GM18502 (cell line): ENCODE measurements around the gene PRPF6.

Source experiments
- ATAC-seq: cut with Tn5 transposase; IDR thresholded peaks from one replicate; pipeline ENCODE4 v1.9.1; 2021; ENCODE audit warnings: mild to moderate bottlenecking; ENCODE audit not compliant: unreplicated experiment, poor library complexity

Gene PRPF6, protein sequence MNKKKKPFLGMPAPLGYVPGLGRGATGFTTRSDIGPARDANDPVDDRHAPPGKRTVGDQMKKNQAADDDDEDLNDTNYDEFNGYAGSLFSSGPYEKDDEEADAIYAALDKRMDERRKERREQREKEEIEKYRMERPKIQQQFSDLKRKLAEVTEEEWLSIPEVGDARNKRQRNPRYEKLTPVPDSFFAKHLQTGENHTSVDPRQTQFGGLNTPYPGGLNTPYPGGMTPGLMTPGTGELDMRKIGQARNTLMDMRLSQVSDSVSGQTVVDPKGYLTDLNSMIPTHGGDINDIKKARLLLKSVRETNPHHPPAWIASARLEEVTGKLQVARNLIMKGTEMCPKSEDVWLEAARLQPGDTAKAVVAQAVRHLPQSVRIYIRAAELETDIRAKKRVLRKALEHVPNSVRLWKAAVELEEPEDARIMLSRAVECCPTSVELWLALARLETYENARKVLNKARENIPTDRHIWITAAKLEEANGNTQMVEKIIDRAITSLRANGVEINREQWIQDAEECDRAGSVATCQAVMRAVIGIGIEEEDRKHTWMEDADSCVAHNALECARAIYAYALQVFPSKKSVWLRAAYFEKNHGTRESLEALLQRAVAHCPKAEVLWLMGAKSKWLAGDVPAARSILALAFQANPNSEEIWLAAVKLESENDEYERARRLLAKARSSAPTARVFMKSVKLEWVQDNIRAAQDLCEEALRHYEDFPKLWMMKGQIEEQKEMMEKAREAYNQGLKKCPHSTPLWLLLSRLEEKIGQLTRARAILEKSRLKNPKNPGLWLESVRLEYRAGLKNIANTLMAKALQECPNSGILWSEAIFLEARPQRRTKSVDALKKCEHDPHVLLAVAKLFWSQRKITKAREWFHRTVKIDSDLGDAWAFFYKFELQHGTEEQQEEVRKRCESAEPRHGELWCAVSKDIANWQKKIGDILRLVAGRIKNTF

DNA sequence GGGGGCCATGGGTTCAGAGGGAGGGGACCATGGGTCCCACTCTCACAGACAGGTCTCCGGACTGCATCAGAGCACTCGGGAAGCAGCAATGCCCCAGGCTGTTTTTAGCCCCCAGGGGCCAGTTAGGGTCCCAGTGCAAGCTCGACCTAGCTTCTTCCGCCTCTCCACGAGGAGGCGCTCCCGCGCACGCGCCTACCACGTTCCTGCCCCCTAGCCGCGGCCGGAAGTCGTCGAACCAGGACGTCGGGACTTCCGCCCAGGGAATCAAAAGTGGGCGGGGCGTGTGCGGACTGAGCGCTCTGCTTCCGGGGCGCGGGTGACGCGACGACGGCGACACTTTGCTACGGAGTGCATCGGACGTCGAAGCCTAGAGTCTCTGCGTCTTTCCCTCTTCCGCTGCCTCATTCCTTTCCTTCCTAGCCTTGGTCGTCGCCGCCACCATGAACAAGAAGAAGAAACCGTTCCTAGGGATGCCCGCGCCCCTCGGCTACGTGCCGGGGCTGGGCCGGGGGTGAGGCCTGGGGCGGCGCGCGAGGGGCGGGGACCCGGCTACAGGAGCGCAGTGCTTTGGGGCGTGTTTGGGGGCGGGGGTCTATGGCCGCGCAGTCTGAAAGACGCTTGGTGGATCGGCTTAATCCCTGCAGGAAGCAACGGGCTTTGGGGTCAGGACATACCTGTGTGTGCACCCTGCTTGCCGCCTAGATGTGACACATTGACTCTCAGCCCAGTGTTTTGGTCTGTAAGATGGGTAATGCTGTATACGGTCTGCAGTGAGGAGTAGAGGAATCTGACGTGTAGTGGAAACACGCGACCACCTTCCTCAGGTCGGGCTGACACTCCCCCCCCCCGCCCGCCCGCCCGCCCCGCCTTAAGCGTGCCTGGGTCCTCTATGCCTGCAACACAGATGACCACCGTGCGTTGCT, at the start of gene PRPF6:
Gene PRPF6, plus strand, starts transcription at position 327 of the 923 bp plus-strand sequence. Its CDS starts 114 bp downstream, at position 441.
- ATAC-seq, result peak; percentile 63

DNA sequence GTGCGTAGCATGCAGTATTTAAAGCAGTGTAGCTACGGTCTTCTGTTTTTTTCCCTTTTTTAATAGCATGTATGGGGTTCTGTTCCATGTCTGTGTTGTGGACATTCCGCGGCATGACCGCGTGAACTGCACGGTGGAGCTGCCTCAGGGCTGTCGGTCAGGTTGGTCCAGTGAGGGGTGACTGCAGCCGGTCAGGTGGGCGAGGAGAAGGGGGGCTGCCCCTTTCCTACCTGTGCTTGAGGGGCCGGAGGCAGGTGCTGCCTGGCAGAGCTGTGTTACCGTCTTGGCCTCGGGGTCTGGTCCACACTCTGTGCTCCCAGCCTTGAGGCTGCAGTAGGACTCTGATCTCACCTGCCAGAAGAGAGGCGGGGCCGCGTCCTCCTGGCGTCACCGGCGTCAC, 49.2 kb upstream of the PRPF6 start:
- ATAC-seq, result no peak

DNA sequence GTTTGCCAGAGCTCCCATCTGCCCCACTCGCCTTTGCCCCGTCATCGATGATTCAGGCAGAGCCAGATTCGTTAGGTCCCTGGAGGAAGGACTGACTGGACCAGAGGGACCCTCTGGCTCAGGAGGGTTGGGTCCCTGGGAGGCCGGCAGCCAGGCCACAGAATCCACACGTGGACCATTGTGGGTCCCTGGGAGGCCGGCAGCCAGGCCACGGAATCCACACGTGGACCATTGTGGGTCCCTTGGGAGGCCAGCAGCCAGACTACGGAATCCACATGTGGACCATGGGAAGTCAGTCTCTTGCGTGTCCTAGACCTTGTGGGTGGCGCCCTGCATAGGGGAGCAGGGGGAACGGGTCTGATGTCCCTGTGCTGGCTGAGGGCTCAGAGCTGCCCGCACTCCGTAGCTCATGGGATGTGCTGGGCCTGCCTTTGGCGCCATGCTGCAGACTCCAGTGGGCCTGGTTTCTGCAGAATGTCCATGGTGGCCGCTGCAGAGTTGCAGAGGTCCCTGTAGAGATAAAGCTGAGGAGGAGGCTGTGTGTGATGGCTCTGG, 48.2 kb upstream of the PRPF6 start:
- ATAC-seq, result no peak

DNA sequence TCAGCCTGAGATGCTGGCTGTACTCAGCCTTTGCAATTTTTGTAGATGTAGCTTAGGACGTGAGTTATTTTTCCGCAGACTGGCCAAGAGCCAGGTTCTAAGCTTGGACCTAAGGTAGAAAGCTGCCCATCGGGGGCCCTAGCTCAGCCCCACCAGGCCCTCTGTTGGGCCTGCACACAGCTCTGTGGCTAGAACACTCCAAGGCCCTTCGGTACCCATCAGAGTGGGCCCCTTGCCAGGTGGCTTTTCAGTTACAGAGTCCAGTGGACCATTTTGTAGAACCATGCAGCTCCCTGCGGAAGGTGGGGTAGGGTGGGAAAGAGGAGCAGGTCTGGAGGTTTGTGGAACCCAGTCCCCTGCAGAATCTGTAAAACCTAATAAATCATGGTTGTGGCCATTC, 47.3 kb upstream of the PRPF6 start:
- ATAC-seq, result no peak

DNA sequence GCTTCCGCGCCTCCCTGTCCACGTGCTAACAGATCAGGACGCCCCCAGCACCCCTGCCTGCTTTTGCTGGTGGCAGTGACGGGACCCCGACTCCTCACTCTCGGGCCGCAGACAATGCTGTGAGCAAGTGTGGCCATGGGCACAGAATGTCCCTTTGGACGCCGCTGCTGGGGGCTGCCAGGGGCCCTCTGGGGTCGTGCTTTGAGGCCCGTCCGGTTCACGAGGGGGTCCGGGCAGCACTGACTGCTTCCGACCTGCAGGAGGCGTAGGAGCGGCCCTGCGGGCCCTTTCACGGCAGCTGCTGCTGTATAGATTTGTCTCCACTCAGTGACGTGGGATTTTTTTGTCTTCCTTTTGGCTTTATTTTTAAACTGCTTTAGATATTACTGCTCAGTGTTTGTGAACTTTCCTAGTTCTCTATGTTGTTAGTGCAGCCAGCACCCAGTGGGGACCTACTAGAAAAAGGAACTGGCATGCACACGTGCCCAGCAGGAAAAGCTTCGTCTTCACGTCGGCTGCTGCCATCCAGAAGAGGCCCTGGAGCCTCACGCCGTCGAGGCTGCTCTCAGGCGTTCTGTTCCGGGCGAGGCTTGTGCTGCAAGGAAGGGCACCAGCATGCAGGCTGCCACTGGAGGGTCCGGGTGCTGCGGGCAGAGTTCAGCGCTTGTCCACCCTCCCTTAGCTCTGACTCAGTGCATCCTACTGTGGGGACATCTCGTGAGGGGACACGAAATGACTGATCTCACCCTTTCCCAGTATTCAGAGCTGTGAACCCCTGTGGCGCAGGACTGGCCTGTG, 46.5 kb upstream of the PRPF6 start:
- no peak for ATAC-seq

DNA sequence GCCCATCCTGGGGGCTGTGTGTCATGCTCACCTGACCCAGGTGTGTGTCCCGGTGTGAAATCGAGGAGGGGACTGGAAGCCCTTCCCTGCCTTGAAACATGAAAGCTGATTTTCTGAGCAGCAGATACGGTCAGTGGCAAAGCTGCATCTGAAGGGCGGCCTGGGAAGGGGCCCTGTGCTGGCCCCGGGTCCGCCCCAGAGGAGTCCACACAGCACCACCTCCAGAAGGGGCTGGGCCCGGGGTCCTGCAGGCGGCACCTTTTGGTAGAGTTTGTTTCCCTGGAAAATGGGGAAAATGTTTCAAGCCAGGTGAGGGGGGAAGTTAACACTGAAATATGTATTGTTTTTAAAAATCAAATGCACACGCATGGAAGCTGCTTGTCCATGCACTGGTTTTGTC, 45.5 kb upstream of the PRPF6 start:
- ATAC-seq, result no peak

DNA sequence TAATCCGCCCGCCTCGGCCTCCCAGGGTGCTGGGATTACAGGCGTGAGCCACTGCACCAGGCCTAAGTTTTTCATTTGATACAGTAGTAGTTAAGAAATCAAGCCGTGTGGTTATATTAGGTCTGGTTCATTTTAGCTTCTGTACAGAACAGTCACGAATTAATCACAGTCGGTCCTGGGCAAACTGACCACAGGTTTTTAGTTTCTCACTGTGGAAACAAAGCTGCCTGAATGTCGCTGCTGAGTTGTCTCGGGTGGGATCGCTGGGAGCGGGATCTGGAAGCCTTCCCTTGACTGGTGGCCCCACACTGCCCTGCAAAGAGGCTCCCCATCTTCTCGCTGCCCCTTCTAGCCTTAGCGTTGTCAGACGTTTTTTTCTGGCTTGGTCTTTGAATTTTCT, 43.3 kb upstream of the PRPF6 start:
- ATAC-seq, result no peak

DNA sequence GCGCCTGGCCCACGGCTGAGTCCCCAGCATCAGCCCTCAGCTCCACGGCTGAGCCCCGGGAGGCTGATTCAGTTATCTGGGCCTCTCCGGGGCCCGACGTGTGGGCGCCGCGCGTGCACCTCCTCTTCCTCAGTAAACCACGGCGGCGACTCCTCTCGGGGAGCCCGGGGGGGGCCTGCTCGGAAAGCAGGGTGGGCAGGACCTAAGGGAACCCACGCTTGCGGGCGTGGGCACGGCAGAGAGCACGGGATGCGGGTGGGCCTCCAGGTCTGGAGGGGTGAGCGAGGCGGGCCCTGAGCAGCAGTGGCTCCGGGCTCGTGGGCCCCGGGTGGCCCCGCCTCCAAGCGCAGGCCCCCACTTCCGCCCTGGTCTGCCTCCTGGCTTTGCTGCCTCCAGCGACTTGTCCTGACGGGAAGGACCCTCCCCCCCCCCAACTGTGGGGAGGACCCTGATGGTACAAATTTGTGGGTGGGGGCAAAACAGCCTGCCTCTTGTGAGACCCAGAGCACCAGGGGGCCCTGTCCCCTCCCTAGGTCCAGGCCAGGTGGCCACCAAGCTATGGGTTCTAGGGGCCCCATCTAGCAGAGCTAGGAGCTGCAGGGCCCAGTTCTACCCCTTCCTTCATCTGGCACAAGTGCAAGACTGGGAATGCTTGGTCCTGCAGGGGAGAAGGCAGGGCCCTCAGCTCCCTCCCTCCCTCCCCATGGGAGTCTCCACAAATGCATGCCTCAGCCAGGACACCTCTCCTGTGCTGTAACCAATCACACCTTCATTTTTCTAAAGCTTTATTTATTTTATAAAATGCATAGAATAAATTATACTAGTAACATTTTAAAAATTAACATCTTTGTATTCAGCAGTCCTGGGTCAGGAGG, 41.6 kb upstream of the PRPF6 start:
- ATAC-seq, result no peak

DNA sequence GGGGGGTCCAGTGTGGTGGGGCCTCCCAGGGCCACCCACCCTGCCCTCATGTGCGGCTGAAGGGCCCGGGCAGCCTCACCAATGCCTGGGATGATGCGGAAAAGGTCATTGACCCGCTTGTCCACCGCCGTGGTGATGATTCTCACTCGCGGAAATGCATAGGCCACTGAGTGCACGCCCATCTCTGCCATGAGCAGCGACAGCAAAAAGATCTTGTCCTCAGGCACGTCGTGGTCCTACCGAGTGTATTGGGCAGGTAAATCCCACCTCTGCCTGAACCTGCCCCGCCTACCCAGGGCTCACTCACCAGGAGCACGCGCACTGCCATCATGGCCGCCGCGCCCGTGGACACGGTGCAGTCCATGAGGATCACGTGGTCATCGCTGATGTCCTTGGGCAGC, 40.9 kb upstream of the PRPF6 start:
- no peak for ATAC-seq

DNA sequence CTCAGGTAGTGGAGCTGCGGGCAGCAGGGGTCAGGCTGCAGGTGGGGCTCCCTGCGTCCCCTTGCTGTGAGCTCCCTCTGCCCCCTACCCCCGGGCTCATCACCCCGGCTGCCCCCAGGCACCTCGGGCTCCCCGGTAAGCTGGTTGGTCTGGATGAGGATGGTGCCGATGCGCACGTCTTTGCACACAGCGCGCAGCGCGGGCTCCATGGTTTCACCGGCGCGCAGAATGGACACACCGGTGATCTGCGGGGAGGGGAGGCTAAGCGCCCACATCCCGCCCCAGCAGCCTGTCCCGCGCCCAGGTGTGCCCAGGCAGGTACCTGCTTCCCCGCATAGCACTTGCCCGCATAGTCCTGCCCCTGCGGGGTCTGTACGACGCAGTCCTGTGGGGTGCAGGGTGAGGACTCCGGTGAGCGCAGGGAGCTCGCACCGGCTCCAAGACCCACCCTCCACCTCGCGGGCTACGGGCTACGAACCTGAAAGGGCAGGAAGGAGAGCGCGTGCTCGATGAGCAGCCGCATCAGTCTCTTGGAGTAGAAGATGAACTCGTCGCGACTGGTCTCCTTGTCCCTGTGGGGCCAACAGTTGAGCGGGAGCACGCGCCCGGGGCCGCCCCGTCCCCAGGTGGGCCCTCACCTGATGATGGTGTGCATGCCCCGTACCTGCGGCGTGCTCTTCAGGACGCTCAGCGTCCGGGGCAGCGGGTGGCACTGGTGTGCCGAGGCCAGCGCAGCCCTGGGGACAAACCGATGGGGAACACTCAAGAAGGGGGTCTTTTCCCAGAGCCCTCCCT, 40.3 kb upstream of the PRPF6 start:
- no peak for ATAC-seq

DNA sequence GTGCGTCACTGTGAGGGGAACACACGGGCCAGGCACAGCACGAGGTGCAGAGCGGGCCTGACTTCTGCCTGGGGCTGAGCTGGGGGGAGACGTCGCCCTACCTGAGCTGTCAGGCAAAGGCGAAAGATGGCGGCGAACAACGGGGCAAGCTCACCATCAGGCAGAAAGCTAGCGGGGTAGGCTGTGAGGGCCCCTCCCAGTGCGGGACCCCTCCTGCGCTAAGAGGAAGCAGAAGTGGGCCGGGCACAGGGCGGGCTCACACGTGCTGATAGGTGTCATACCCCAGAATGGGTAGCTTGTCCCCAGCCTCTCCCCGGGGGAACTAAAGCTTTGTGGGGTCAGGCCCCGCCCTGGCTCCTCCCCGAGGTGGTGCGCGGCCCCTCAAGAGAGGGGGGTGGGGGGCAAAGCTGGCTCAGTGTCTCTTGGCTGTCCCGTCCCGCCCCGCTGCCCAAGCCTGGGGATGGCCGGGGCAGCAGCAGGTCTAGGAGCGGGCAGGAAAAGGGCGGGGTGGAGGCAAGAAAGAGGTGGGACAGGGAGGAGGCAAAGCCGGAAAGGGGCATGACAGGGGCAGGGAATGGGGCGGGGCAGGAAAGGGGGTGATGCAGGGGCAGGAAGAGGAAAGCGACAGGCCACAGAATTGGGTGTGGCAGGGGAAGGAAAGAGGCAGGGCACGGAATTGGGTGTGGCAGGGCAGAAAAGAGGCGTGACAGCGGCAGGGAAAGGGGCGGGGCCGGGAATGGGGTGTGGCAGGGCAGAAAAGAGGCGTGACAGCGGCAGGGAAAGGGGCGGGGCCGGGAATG, 39.5 kb upstream of the PRPF6 start:
- ATAC-seq, result no peak

DNA sequence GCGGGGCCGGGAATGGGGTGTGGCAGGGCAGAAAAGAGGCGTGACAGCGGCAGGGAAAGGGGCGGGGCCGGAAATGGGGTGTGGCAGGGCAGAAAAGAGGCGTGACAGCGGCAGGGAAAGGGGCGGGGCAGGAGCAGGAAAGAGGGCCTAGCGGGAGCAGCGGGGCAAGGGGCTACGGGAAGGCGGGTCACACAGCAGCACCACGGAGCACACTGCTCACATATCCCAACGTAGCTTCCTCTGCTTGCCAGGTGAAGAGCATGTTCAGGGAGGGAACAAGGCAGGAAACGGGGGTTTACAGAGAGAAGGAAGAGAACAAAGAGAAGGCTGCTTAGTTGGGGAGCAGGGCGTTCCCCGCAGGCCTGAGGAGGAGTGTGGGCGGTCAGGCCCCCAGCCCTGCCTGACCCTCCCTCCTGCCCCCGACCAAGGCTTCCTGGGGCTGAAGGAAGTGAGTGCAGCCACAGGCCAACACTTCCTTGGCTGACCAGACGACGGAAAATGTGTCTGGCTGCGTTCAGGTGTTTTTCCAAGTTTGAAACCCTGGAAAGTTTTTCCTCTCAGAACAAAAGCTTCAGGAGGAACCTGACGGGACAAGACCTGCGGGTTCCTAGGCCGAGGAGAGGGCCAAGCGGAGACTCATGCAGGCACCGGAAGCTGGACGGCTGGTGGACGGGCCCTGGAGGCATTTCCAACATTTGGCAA, 38.5 kb upstream of the PRPF6 start:
- ATAC-seq, result no peak

DNA sequence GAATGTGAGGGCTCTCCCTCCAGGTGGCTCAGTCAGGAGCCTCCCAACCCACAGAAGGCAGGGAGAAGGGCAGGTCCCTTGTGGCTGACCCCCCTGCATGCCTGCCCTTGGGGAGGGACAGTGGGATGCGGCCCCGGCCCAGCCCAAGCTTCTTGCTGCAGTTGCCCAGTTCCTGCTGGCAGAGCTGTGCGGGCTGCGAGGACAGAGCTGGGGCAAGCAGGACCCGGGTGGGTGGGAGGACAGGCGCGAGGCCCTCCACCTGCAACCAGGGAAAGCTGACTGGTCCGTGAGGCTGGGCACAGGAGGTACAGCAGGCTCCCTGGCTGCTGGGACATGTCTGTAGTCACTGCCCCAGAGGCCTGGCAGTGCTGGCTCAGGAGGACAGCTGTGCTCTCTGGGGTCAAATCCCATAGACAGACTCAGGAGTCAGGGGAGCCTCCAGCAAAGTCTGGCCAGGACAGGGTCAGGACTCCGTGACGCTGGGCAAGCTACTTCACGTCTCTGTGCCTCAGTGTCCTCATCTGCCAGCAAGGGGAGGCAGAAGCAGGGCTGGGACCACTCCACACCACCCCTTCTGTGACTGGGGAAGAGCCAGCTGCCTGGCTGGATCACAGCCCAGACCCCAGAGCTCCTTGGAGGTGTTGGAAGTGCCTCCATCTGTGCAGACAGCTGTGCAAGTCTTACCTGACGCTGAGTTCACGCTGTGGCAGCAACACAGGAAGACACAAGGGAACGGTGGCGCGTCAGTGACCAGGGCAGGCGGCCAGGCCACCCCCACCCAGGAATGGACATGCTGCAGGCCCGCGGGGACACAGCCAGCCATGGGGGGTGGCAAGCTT, 37.7 kb upstream of the PRPF6 start:
- no peak for ATAC-seq

DNA sequence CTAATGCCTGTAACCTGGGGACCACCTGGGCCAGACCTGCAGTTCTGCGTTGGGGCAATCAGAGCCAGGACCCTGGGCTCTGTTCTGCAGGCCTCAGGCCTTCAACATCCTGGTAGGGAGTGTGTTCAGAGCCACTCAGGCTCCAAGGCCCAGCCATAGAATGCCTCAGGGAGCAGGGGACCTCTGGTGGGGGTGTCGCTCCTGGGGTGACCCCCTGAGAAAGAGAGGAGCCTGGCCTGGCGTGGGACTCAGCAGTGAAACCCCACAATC, 37.2 kb upstream of the PRPF6 start:
- no peak for ATAC-seq

DNA sequence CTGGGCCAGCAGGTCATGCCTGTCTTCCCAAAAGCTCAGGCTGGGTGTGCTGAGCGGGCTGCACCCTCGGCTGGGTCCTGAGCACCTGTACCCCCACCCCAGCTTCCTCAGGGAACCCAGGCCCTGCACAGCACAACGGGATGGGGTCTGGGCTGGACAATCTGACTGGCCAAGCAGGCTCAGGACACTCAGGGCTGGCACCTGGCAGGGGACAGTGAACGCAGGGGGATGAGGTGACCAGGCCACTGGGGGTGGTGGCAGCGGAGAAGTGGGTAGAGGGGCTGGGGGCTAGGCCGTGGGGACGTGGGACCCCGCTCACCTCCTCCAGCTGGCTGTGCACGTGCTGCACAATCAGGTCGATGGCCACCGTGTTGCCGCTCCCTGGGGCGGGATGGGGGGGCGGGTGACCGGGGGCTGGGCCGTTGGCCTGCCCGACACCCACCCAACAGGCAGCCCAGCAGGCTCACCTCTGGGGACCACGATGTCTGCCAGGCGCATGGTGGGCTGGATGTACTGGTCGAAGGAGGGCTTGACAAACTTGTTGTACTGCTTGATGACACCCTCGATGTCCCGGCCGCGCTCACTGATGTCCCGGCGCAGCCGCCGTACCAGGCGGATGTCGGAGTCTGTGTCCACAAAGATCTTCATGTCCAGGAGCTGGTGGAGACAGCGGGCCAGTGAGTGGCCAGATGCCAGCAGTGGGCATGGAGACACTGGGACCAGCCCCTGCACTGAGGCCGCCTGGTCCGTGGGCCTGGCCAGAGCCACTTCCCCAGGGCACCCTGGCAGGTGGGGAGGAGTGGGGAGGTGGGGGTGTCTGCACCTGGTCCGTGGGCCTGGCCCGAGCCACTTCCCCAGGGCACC, 36.6 kb upstream of the PRPF6 start:
- no peak for ATAC-seq
